Femur (tissue), 1 donor: Measurements from ENCODE around the gene PERM1.
"Not testable (repeated sequence)": the region's sequence is repeated elsewhere in the genome, so short reads cannot be mapped to it uniquely, and the experiment has no call there.

ENCODE experiments used
- DNase-seq: peaks from one replicate; pipeline ENCODE4 v3.0.0-alpha.2; 2017

Gene PERM1

GRCh38 chr1:978069-978834 is 3.6 kb downstream of the PERM1 start:
- peak; percentile 21 for DNase-seq

DNA sequence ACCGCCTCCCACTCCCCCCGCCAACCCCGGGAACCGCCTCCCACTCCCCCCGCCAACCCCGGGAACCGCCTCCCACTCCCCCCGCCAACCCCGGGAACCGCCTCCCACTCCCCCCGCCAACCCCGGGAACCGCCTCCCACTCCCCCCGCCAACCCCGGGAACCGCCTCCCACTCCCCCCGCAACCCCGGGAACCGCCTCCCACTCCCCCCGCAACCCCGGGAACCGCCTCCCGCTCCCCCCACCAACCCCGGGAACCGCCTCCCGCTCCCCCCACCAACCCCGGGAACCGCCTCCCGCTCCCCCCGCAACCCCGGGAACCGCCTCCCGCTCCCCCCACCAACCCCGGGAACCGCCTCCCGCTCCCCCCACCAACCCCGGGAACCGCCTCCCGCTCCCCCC is 5.1 kb downstream of the PERM1 start:
- DNase-seq = not testable (repeated sequence)

- no peak for DNase-seq
Observed at GRCh38 chr1:975896-976683, 5.8 kb downstream of the PERM1 start.

DNA sequence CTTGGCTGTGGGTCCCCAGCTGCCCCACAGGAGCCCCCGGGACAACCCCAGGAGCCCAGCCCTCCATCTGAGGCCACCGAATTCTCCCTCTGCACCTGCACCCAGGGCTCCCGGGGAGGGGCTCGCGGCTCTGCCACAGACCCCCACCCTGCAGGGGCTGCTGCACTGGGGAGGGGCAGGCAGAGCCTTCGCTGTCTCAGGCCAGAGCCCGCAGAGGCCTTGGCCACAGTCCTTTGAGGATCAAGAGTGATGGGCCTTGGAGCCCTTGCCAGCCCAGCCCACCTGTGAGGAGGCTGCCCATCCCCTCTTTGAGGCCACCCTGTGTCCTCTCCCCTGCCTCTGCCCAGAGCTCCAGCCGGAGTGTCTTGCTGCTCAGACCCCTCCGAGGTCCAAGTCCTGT is 6.5 kb downstream of the PERM1 start:
- no peak for DNase-seq

DNA sequence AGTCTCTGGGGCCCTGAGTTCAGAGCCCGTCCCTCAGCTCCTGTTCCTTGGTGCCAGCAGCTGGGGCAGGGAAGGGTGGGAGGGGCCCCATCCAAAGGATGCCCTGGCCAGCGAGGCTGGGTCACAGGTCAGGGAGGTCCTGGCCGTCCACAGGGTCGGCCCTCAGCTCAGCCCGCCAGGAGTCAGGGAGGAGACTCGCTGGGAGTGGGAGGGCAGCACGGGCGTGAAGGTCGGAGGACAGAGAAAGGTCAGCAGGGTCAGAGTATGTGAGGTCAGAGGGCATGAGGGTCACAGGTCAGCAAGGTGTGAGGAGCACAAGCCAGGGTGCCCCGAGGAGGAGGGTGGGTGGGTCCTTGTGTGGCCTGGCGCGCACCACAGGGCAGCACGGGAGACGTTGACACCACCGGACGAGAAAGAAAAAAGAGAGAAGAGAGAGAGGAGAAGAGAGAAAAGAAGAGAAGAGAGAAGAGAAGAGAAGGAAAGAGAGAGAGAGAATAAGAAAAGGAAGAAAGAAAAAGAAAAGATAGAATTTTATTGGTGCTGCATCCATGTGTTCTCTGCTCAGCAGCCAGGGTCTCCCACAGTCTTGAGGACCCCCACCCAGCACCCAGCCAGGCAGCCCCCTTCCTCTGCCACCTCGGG is 7.1 kb downstream of the PERM1 start:
- no peak for DNase-seq

GRCh38 chr1:974293-974640 is 7.6 kb downstream of the PERM1 start:
- DNase-seq = no peak

GRCh38 chr1:973459-974292 is 8.2 kb downstream of the PERM1 start:
- DNase-seq = no peak

- DNase-seq = no peak
Observed at GRCh38 chr1:972726-973458, 9.0 kb downstream of the PERM1 start.

DNA sequence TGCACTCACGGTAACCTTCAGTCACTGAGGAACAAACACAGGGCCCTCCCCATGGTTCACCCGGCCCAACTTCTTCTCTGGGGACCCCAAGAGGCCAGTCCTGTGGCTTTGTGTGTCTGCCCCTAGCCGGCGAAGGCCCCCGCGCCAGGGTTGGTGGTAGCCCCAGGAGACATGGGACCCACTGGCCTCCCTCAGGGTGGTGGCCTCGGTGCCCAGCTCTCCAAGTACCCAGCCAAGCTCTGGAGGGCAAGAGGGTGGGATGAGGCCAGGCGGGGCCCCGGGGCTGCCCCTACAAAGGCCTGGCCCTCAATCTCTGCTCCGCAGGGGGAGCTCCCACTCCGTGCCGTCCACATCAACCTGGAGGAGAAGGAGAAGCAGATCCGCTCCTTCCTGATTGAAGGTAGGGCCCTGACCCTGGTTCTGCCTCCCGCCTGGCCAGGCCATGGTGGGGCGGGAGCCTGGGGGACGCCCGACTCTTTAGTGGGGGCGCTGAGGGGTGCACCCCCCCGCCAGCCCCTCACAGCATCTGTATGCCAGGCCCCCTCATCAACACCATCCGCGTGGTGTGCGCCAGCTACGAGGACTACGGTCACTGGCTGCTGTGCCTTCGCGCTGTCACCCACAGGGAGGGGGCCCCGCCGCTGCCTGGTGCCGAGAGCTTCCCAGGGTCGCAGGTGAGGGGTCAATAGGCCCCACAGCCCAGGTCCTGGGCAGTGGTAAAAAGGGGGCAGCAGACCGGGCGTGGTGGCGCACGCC is 10.0 kb downstream of the PERM1 start:
- no peak for DNase-seq

DNA sequence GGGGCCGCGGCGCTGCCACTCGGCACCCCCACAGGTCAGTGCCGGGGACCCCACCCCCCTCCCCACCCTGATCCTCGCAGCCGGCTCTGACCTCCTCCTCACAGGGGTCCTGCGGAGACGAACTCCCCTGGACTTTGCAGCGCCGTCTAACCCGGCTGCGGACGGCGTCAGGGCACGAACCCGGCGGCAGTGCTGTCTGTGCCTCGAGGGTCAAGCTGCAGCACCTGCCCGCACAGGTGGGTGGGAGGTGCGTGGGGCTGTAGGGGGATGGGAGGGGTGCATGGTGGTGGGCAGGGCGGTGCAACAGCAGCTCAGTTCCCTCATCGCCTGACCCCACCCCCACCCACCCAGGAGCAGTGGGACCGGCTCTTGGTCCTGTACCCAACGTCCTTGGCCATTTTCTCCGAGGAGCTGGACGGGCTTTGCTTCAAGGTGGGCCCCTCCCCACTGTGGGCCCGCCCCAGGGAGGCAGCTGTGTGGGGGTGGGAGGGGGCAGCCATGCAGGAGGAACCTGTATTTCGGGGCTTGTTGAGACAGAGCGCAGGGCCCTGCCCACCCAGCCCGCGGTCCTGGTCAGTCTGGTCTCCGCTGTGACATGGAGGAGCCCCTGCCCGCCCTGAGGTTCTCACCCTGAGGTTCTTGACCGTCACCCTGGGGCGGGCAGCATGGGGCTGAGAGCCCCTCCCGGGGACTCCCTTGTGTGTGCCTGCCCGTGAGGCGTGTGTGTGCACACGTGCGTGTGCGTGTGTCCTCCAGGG is 10.7 kb downstream of the PERM1 start:
- DNase-seq = no peak

- DNase-seq = no peak
Observed at GRCh38 chr1:970242-970972, 11.5 kb downstream of the PERM1 start.

GRCh38 chr1:969260-969855 is 12.5 kb downstream of the PERM1 start:
- DNase-seq = no peak

DNA sequence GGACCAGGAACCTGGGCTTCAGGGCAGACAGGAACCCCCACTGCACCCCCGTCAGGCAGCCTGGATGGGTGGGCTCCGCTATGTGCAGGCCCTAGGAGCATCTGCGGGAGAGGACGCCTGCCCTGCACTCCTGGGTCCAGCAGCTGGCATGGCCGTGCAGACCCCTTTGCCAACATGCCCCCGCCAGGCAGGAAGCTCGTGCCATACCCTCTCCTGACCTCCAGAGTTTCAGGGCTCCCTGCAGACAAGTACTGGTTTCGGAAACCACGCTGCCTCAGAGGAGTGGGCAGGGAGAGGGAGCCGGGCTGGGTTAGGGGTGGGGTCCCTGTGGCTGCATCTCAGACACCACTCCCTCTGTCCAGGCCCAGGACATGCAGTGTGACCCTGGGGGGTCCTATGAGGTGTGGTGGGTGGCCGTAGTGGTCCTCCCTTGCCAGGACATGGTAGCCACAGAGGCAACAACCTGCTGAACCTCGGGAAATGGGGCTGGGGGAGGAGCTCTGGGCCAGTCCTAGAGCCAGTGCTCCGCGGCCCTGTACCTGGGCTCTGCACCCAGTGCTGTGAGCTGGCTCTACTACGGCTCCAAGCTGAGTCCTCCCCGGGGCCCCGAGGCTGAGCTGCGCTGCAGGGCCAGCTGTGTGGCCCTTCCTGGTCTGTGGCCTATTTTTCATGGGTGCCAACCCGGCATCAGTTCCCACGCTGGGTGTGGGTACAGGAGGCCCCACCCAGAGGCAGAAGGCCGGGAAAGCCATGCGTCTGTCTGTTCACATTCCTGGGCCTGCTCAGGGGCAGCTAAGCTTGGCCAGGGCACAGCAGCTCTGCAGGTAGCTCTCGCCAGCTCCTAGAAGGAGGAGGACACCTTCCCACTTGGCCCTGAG is 14.2 kb downstream of the PERM1 start:
- DNase-seq = no peak

GRCh38 chr1:966704-967300 is 15.1 kb downstream of the PERM1 start:
- no peak for DNase-seq

DNA sequence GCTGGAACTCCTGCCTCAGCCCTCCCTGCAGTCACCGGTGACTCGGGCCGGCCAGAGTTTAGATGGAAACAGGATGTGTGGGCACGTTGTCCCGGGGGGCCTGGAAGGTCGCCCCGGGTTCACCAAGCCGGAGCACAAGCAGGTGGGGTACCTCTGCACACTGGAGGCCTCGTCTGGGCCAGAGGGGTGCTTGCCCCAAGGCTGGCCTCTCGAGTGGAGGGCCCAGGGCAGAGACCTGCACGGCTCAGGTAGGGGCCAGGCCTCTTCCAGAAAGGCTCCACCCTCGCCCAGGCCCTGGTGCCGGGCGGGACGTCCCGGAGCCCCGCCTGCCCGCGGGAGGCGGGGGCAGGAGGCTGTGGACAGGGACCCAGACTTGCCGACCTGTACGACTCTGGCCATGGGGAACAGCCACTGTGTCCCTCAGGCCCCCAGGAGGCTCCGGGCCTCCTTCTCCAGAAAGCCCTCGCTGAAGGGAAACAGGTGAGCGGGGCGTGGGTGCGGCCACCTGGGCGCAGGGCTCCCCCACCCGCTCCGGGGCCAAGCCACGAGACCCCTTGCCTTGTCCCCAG is 15.7 kb downstream of the PERM1 start, which contains the start of gene PLEKHN1:
Gene PLEKHN1, plus strand, starts transcription at position 348 of the 569 bp plus-strand sequence. Its CDS starts 50 bp downstream, at position 398.
- DNase-seq = no peak

GRCh38 chr1:965526-966134 is 16.3 kb downstream of the PERM1 start:
- no peak for DNase-seq
